Measurements from ENCODE around the gene TMEM178B. TPM values are rescaled to one million over a fixed set of nuclear protein-coding genes. Genes with fewer than 3 reads are reported as not detected.

The TMEM178B gene
- total RNA-seq, 6 experiments from 2014 or later, result under 0.01 to 0.53 (median 0.13) TPM; not detected in 2

- ATAC-seq (no peak), DNase-seq (no peak)
- 43% methylated on average over 11 of the region's 12 CpGs for WGBS (ENCODE audit: insufficient coverage, low coverage, low lambda C conversion rate, missing lambda C conversion rate)
Observed at GRCh38 chr7:141430455-141431139, 356.7 kb downstream of the TMEM178B start.

DNA sequence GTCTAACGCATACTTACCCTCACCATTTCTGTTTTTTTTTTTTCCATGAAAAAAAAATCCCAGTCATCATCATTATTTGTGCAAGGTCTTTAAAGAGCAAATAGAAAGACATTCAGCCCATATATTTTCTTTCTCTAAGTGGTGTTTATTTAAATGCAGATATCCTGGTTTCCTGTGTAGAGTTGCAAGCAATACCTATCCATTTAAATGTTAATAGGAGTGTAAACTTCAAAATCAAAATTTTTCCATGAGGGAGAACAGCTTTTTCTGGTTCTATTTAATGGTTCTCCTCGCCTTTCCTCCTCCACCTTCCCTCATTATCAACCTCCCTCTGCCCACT is 357.2 kb downstream of the TMEM178B start:
- ATAC-seq, result no peak
- 78% methylated on average over 2 of the region's 2 CpGs for WGBS (ENCODE audit: insufficient coverage, low coverage, low lambda C conversion rate, missing lambda C conversion rate)
- Histone ChIP-seq H3K27me3 (no peaks in the 10 kb centered on the region), H3K4me1 (no peaks in the 10 kb centered on the region), H3K36me3 (no peaks in the 10 kb centered on the region), H3K9me3 (peaks cover 0 to 8% (median 0%) of the 10 kb centered on the region in 4 donors), H3K27ac (no peak overlapping the region), H3K4me3 (no peak overlapping the region)
- intact Hi-C loops (cut with DNase I), result no loop called here
- TF ChIP-seq POLR2A (IDR thresholded peaks at IDR 0.05), result no peak
- TF ChIP-seq, protein P1, sequence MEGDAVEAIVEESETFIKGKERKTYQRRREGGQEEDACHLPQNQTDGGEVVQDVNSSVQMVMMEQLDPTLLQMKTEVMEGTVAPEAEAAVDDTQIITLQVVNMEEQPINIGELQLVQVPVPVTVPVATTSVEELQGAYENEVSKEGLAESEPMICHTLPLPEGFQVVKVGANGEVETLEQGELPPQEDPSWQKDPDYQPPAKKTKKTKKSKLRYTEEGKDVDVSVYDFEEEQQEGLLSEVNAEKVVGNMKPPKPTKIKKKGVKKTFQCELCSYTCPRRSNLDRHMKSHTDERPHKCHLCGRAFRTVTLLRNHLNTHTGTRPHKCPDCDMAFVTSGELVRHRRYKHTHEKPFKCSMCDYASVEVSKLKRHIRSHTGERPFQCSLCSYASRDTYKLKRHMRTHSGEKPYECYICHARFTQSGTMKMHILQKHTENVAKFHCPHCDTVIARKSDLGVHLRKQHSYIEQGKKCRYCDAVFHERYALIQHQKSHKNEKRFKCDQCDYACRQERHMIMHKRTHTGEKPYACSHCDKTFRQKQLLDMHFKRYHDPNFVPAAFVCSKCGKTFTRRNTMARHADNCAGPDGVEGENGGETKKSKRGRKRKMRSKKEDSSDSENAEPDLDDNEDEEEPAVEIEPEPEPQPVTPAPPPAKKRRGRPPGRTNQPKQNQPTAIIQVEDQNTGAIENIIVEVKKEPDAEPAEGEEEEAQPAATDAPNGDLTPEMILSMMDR (IDR thresholded peaks at IDR 0.05), result no peak
- DNase-seq, result no peak

More at GRCh38 chr7:141430455-141431139, 356.7 kb downstream of the TMEM178B start:
- no peak overlapping the region for H3K4me3 ChIP-seq
- no peaks in the 10 kb centered on the region for H3K4me1 ChIP-seq
- intact Hi-C loops (cut with DNase I), result no loop called here
- no peaks in the 10 kb centered on the region for H3K36me3 ChIP-seq
- H3K27ac ChIP-seq, result no peak overlapping the region
- no peak for TF ChIP-seq POLR2A (IDR thresholded peaks at IDR 0.05)
- TF ChIP-seq, protein P1 (IDR thresholded peaks at IDR 0.05), result no peak
- peaks cover 0 to 8% (median 0%) of the 10 kb centered on the region in 4 donors for H3K9me3 ChIP-seq
- H3K27me3 ChIP-seq, result no peaks in the 10 kb centered on the region

- no peak overlapping the region for H3K27ac ChIP-seq
- H3K4me3 ChIP-seq, result no peak overlapping the region
- H3K27me3 ChIP-seq, result no peaks in the 10 kb centered on the region
- 93% methylated on average over 1 of the region's 1 CpG for WGBS (ENCODE audit: insufficient coverage, low coverage, low lambda C conversion rate, missing lambda C conversion rate)
- no peaks in the 10 kb centered on the region for H3K4me1 ChIP-seq
- intact Hi-C loops (cut with DNase I), result no loop called here
- no peak for DNase-seq
- H3K36me3 ChIP-seq, result no peaks in the 10 kb centered on the region
- peaks cover 0 to 6% (median 0%) of the 10 kb centered on the region in 4 donors for H3K9me3 ChIP-seq
- ATAC-seq, result no peak
- TF ChIP-seq POLR2A (IDR thresholded peaks at IDR 0.05), result no peak
- TF ChIP-seq, protein P1 (IDR thresholded peaks at IDR 0.05), result no peak
Observed at GRCh38 chr7:141431711-141432110, 357.8 kb downstream of the TMEM178B start.

GRCh38 chr7:141433698-141434097 is 359.8 kb downstream of the TMEM178B start:
- ATAC-seq, result no peak
- no peak overlapping the region for H3K4me3 ChIP-seq
- no peak for TF ChIP-seq POLR2A (IDR thresholded peaks at IDR 0.05)
- TF ChIP-seq, protein P1 (IDR thresholded peaks at IDR 0.05), result no peak
- intact Hi-C loops (cut with DNase I), result no loop called here
- no peaks in the 10 kb centered on the region for H3K9me3 ChIP-seq
- no peak overlapping the region for H3K27ac ChIP-seq
- no peaks in the 10 kb centered on the region for H3K36me3 ChIP-seq
- no peaks in the 10 kb centered on the region for H3K27me3 ChIP-seq
- no peak for DNase-seq
- 56% methylated on average over 2 of the region's 2 CpGs for WGBS (ENCODE audit: insufficient coverage, low coverage, low lambda C conversion rate, missing lambda C conversion rate)
- no peaks in the 10 kb centered on the region for H3K4me1 ChIP-seq

All from right lobe of liver (tissue), 6 donors.